Measurements from ENCODE around the gene SLX4IP.

The SLX4IP gene

DNA sequence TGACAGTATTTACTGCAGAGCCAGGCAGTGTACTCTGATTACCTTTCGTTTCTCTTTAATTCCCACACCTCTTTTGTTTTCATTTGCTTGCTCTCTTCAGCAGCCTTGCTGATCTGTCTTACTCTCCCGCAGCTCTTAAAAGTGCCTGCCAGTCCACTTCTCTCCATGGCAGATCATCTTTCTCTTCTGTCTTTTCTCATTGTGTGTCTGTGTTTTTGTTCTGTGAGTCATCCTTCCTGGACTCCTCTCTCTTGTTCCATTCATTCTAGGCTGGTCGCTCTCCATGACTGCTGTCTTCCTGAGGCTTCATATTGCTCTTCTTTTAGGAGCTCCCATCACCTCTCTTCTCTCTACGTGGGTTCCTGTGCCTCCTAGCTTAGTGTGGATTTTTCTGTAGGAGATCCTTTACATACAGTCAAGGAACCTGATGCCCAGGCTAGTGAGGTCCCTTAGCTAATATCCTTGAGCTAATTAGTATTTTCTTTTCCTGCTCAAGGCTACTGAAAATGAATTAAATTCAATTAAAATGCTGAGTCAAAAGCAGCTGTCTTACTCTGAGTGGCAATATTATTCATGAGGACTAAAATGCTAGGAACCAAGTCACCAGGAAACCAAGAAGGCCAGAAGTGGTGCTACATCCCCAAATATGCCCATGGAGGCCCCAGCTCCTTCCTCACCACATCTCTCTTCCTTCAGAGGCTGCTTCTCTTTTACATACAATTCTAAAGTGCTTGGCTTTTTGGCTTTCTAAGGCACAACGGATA is 86.1 kb downstream of the SLX4IP start:
- H3K4me1 ChIP-seq (ENCODE audit: control insufficient read depth, insufficient read depth, low read length) = peaks cover 24% of the 10 kb centered on the region
- H3K27ac ChIP-seq (ENCODE audit: extremely low read depth, low read depth, low read length) = no peak overlapping the region
- H3K4me3 ChIP-seq (ENCODE audit: low read depth, low read length) = no peak overlapping the region
- no peaks in the 10 kb centered on the region for H3K36me3 ChIP-seq (ENCODE audit: control insufficient read depth in 2 of 2, insufficient read depth in 1 of 2, low read length in 2 of 2)
- no peaks in the 10 kb centered on the region for H3K9me3 ChIP-seq (ENCODE audit: control insufficient read depth, insufficient read depth, low read depth, low read length)
- TF ChIP-seq REST (tag by site-specific recombination; IDR thresholded peaks at IDR 0.05) (peak; percentile 39; the same call in 1 of the 2 replicates), ZNF600 (tag by site-specific recombination; IDR thresholded peaks at IDR 0.05) (peak; percentile 89), ZNF580 (tag by site-specific recombination; IDR thresholded peaks at IDR 0.05) (no peak), BCL11A (tag by site-specific recombination; IDR thresholded peaks at IDR 0.05; ENCODE audit: low read depth) (peak; percentile 71; the same call in 1 of the 2 replicates), MEIS1 (CRISPR knock-in tag; IDR thresholded peaks at IDR 0.05; ENCODE audit: borderline replicate concordance) (no peak), ZEB2 (tag by site-specific recombination; IDR thresholded peaks at IDR 0.05) (0 out of 2 replicates have a peak, but pooled peaks have one; percentile 20), GLIS1 (tag by site-specific recombination; IDR thresholded peaks at IDR 0.05) (no peak), PRDM1 (tag by site-specific recombination; IDR thresholded peaks at IDR 0.05) (peak; percentile 90), ZNF830 (tag by site-specific recombination; IDR thresholded peaks at IDR 0.05; ENCODE audit: low read depth) (no peak), ZNF549 (tag by site-specific recombination; IDR thresholded peaks at IDR 0.05) (no peak), ZBTB17 (tag by site-specific recombination; IDR thresholded peaks at IDR 0.05) (peak; percentile 65; the same call in 1 of the 2 replicates)
- TF ChIP-seq, protein P1, sequence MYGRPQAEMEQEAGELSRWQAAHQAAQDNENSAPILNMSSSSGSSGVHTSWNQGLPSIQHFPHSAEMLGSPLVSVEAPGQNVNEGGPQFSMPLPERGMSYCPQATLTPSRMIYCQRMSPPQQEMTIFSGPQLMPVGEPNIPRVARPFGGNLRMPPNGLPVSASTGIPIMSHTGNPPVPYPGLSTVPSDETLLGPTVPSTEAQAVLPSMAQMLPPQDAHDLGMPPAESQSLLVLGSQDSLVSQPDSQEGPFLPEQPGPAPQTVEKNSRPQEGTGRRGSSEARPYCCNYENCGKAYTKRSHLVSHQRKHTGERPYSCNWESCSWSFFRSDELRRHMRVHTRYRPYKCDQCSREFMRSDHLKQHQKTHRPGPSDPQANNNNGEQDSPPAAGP (tag by site-specific recombination; IDR thresholded peaks at IDR 0.05) = no peak
- POLR2A ChIA-PET = interaction anchor here (1.1 kb wide), 1 partner anchor 102 kb away, joined by 3 read pairs; no protein-coding TSS in a partner anchor
- CTCF ChIA-PET = interaction anchor here (0.5 to 0.9 kb wide), 2 partner anchors 16 to 527 kb away, joined by 3 to 4 read pairs; no protein-coding TSS in a partner anchor

GRCh38 chr20:10521836-10522235 is 86.7 kb downstream of the SLX4IP start:
- POLR2A ChIA-PET = interaction anchor here (0.8 to 1.1 kb wide), 2 partner anchors 16 to 101 kb away, joined by 3 read pairs; no protein-coding TSS in a partner anchor
- peaks cover 24% of the 10 kb centered on the region for H3K4me1 ChIP-seq (ENCODE audit: control insufficient read depth, insufficient read depth, low read length)
- H3K36me3 ChIP-seq (ENCODE audit: control insufficient read depth in 2 of 2, insufficient read depth in 1 of 2, low read length in 2 of 2) = no peaks in the 10 kb centered on the region
- H3K9me3 ChIP-seq (ENCODE audit: control insufficient read depth, insufficient read depth, low read depth, low read length) = no peaks in the 10 kb centered on the region
- no peak overlapping the region for H3K4me3 ChIP-seq (ENCODE audit: low read depth, low read length)
- no peak overlapping the region for H3K27ac ChIP-seq (ENCODE audit: extremely low read depth, low read depth, low read length)
- CTCF ChIA-PET = interaction anchor here (0.5 kb wide), 2 partner anchors 528 to 1022 kb away, joined by 3 read pairs; no protein-coding TSS in a partner anchor
- no peak for TF ChIP-seq ZNF2 (tag by site-specific recombination; IDR thresholded peaks at IDR 0.05)
- TF ChIP-seq ZNF366 (tag by site-specific recombination; conservative IDR thresholded peaks at IDR 0.05) = no peak
- TF ChIP-seq, protein P2, sequence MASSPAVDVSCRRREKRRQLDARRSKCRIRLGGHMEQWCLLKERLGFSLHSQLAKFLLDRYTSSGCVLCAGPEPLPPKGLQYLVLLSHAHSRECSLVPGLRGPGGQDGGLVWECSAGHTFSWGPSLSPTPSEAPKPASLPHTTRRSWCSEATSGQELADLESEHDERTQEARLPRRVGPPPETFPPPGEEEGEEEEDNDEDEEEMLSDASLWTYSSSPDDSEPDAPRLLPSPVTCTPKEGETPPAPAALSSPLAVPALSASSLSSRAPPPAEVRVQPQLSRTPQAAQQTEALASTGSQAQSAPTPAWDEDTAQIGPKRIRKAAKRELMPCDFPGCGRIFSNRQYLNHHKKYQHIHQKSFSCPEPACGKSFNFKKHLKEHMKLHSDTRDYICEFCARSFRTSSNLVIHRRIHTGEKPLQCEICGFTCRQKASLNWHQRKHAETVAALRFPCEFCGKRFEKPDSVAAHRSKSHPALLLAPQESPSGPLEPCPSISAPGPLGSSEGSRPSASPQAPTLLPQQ (tag by site-specific recombination; IDR thresholded peaks at IDR 0.05) = no peak
- no peak for TF ChIP-seq ZNF391 (tag by site-specific recombination; IDR thresholded peaks at IDR 0.05; ENCODE audit: borderline replicate concordance, low read depth)
- TF ChIP-seq ZXDB (tag by site-specific recombination; IDR thresholded peaks at IDR 0.05) = no peak
- no peak for TF ChIP-seq ZNF426 (tag by site-specific recombination; IDR thresholded peaks at IDR 0.05)
- no peak for TF ChIP-seq ZNF654 (tag by site-specific recombination; IDR thresholded peaks at IDR 0.05; ENCODE audit: low read depth)
- no peak for TF ChIP-seq ZNF23 (tag by site-specific recombination; IDR thresholded peaks at IDR 0.05; ENCODE audit: borderline replicate concordance)
- no peak for TF ChIP-seq GLIS1 (tag by site-specific recombination; IDR thresholded peaks at IDR 0.05)
- no peak for TF ChIP-seq SP7 (tag by site-specific recombination; IDR thresholded peaks at IDR 0.05)
- TF ChIP-seq ZNF660 (tag by site-specific recombination; IDR thresholded peaks at IDR 0.05) = no peak
- TF ChIP-seq ZNF10 (tag by site-specific recombination; IDR thresholded peaks at IDR 0.05) = no peak
- no peak for TF ChIP-seq ZNF311 (tag by site-specific recombination; IDR thresholded peaks at IDR 0.05; ENCODE audit: borderline replicate concordance)
- TF ChIP-seq, protein P3, sequence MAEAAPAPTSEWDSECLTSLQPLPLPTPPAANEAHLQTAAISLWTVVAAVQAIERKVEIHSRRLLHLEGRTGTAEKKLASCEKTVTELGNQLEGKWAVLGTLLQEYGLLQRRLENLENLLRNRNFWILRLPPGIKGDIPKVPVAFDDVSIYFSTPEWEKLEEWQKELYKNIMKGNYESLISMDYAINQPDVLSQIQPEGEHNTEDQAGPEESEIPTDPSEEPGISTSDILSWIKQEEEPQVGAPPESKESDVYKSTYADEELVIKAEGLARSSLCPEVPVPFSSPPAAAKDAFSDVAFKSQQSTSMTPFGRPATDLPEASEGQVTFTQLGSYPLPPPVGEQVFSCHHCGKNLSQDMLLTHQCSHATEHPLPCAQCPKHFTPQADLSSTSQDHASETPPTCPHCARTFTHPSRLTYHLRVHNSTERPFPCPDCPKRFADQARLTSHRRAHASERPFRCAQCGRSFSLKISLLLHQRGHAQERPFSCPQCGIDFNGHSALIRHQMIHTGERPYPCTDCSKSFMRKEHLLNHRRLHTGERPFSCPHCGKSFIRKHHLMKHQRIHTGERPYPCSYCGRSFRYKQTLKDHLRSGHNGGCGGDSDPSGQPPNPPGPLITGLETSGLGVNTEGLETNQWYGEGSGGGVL (tag by site-specific recombination; IDR thresholded peaks at IDR 0.05) = no peak
- no peak for TF ChIP-seq ZNF211 (tag by site-specific recombination; IDR thresholded peaks at IDR 0.05; ENCODE audit: low read depth)

Data from HEK293 (cell line).